DMS53 treated with DMSO at 0.1 percent for 48 hours (cell line): Measurements from ENCODE around the gene LRRN4.
"Not testable (repeated sequence)": the region's sequence is repeated elsewhere in the genome, so short reads cannot be mapped to it uniquely, and the experiment has no call there.

Experiments
- DNase-seq: peaks from one replicate; lab custom pipeline; 2025; ENCODE audit not compliant: unreplicated experiment; lab: John Stamatoyannopoulos, UW

LRRN4 gene

DNA sequence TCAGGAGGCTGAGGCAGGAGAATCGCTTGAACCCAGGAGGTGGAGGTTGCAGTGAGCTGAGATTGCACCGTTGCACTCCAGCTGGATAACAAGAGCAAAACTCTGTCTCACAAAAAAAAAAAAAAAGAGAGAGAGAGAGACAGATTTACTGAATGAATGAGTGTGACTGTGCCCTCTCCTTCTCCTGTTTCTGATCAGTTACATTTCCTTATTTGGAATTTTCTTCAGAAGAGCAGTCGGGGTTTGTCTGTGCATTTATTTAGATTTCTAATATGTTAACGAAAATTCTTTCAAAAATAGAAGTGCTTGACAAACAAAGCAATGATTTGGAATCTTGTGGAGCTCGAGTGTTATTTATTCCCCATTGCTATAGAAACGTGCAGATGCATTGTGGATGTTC is 6.4 kb upstream of the LRRN4 start:
- DNase-seq: no peak

DNA sequence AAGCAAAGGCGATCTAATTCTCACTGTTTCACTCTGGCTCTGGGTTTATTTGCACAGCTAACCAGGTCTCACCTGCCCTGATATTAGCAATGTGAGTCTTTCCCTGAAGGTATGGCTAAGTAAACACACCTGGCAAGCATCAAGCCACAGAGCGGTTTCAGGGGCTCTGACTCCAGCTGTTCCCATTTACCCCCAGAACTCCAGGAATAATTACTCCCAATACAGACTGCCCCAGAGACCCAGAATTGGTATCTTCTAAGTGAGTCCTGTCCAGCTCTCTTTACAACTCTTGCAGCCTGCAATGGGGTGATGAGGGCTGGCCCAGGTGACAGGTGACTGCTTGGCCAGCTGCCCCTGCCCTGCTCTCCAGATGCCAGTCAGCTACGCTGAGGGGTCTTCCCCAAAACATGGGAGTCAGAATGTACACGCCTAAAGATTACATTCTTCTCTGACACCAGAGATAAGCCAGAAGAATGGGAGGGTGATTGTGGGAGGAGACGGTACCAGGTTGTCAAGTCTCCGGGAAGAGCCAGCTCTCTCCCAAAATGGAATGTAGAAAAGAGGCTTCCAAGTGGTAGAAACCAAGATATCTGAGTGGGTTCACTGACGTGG is 4.9 kb upstream of the LRRN4 start:
- peak; percentile 93 for DNase-seq

- DNase-seq: no peak
Measured at GRCh38 chr20:6057691-6058090, 3.8 kb upstream of the LRRN4 start.

GRCh38 chr20:6057139-6057538 is 3.3 kb upstream of the LRRN4 start:
- no peak for DNase-seq

- no peak for DNase-seq
Measured at GRCh38 chr20:6055981-6056569, 2.2 kb upstream of the LRRN4 start.

- no peak for DNase-seq
Measured at GRCh38 chr20:6055161-6055783, 1.4 kb upstream of the LRRN4 start.

DNA sequence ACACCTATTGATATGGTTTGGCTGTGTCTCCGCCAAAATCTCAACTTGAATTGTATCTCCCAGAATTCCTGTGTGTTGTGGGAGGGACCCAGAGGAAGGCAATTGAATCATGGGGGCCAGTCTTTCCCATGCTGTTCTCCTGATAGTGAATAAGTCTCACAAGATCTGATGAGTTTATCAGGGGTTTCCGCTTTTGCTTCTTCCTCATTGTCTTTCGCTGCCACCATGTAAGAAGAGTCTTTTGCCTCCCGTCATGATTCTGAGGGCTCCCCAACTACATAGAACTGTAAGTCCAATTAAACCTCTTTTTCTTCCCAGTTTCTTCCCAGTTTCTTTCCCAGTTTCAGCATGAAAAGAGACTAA is 810 bp upstream of the LRRN4 start:
- DNase-seq: not testable (repeated sequence)

DNA sequence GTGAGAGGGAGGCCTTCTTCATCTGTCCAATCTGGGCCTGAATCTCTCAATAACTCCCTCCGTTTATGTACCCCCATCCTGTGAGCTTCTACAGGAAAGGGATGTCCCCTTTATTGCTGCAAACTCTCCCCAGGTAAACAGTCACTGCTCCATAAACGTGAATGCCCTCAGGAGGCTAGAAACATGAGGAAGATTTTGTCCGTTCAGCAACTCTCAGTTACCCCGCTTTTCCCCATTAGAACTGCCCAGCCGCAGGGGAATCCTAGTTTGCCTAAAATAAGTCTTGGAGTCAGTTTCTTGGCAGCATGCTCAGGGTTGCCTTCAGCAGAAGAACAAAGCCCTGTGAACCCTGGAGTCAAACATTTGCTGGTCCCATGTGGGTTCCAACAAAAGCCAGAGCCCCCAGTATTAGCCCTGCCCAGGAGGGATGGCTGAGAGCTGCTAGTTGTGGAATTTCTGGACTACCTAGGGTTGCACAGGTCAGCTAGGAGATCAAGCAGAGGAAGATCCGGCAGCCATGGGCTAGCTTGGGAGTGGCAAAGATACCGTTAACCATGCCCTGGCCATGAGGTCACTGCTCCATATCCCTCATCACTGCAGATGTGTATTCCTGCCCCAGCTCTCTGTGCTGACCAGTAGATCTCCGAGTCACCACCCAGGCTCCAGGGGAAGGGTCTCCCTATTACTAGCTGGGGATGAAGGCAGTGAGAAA is 640 bp downstream of the LRRN4 start:
- DNase-seq: peak; percentile 15

- DNase-seq: no peak
Measured at GRCh38 chr20:6051505-6051904, 2.4 kb downstream of the LRRN4 start.

DNA sequence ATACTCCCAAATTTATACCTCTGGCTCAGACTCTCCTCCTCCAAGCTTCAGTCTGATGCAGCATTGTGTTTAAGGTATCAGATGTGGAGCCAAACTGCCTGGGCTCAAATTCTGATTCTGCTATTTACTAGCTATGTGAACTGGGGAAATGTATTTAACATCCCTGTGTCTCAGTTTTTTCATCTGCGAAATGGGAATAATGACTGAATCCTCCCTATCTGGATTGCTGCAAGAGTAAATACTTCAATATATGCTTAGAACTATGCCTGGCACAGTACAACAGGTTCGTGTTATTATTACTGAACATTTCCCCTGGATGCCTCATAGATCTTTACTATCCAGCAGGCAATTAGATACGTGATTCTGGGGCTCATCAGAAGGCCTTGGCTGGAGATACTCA is 5.5 kb downstream of the LRRN4 start:
- DNase-seq: no peak

DNA sequence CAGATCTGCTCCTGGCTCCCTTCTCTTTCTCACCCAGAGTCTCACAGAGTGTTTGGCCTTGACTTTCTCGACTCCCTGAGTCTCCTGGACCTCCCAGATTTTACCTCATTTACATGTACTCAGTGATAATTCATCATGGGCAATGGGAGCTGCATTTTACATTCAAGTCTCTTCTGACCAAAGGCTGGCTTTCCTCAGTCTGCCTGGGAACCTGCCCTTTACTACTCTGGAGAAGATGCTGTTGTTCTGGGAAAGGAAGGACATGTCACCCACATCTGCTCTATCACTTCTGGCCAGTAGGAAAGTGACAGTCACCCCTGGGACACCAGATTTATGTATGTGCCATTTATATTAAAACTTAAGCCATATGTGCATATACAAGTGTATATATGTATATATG is 7.4 kb downstream of the LRRN4 start:
- no peak for DNase-seq

DNA sequence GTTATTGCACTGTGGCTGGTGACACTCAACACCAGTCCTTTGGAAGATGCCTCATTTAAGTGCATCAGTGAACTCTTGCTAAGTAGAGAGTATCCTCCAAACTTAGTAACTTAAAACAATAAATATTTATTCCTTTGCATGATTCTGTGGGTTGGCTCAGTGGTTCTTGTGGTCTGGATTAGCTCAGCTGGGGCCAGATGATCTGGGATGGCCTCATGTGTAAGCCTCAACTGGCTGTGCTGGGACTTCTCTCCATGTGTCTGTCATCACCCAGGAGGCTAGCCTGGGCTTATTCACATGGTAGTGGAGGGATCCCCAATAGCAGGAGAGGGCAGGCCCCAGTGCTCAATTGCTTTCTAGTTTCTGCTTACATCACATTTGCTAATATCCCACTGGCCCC is 8.3 kb downstream of the LRRN4 start:
- no peak for DNase-seq

GRCh38 chr20:6044115-6044514 is 9.7 kb downstream of the LRRN4 start:
- DNase-seq: no peak

GRCh38 chr20:6041808-6042265 is 12.0 kb downstream of the LRRN4 start:
- DNase-seq: no peak

DNA sequence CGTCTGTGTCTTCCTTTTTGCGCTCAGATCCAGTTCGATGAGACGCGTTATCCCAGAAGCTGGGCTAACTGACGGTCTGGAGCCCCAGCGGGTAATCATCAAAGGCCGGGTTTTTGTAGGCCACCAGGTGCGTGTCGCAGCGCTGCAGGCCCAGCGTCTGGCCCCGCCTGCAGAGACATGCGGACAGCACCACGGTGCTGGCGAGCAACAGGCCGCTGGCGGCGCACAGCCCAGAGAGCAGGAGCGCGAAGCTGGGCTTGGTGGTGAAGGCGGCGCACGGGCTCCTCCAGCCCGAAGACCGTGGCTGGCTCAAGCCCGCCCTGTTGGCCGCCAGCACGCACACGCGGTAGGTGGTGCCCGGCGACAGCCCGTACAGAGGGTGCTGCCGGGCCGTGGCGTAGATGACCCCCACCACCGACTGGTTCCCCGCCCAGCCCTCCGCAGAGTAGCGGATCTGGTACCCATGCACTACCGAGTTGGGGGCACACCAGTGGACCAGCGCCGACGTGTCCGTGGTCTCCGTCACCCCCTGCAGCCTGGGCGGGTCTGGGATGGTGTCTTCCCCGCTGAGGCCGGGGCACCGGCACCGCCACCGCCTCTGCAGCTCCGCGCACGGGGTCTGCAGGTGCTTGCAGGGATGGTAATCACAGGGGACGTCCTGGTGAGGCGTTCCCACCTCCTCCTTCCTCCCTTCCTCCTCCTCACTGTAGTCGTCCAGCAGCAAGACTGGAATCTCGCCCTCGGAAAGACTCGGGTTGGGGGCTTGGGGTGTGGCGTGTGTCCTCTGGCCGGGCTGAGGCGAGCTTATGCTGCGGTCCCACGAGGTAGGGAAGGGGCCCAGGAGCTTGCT is 12.7 kb downstream of the LRRN4 start:
- DNase-seq: no peak

- DNase-seq: no peak
Measured at GRCh38 chr20:6040540-6040939, 13.3 kb downstream of the LRRN4 start.

DNA sequence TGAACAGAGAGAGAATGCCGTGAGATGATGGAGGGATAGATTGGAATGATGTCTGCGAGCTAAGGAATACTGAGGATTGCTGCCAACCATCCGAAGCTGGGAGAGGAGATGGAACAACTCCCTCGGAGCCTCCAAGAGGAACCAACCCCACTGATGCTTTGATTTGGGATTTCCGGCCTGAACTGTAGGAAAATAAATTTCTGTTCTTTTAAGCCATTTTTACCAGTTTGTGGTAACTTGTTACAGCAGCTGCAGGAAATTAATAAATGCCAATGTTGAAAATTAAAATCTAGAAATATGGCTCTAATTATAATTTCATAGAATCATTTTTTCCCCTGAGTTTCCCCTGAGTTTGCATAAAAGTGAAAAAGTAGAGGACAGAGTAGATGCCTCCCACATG is 14.1 kb downstream of the LRRN4 start:
- no peak for DNase-seq

DNA sequence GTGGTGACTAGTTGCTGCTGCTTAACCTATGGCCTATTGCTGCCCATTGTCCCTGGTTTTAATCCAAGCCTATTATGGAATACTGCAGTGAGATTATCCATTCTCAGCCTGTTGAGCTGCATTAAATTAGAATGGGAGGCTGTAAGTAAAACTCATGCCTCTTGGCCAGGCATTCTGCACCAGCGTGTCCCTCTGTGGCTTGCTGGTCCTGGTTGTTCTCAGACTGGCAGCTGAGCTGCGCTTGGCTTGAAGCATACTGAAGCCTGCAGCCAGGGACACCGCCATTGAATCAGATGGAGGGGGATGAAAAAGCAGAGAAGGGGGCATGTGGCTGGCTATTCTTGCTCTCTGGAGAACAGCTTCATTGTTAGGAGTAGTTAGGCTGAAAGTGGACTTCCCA is 15.6 kb downstream of the LRRN4 start:
- no peak for DNase-seq

DNA sequence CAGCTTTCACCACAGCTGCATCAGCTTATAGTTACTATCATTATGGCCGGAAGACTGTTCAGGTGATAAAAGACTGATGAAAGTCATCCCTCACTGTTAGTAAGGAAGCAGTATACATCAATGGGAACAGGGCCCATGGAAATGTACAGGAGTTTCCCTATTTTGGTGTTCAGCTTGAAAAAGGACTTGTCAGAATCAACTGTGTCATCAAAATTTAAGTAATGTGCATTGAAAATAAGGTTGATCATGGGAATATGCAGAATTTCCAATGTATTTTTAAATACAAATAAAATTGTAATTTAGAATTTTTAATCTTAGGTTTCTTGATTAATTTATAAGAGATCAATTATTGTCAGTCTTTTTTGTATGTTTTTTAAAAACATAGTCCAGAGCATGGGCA is 16.8 kb downstream of the LRRN4 start:
- no peak for DNase-seq

GRCh38 chr20:6036213-6036612 is 17.6 kb downstream of the LRRN4 start:
- no peak for DNase-seq
